ENCODE results near the gene NAIF1. TPM values are rescaled to one million over a fixed set of nuclear protein-coding genes. Genes with fewer than 3 reads are reported as not detected.

The NAIF1 gene
- total and polyA plus RNA-seq, 10 of the 15 experiments (the other 5 are each of a cell fraction or from before 2014, with no cell fraction given): 2.4 to 14.2 (median 7.1) TPM

GRCh38 chr9:128070874-128071273 lies 3.8 kb upstream of the NAIF1 start:
- no peaks in the 10 kb centered on the region for H3K27me3 ChIP-seq (replicated peaks in 1 of 2; ENCODE audit: control insufficient read depth in 2 of 2, insufficient read depth in 2 of 2, low read length in 1 of 2)
- no peak for TF ChIP-seq POLR2AphosphoS5 (IDR thresholded peaks at IDR 0.05; ENCODE audit: low read length)
- 0 out of 2 replicates have a peak, but pooled peaks have one; percentile 7 for TF ChIP-seq NBN (IDR thresholded peaks at IDR 0.05)
- TF ChIP-seq CHD4 (IDR thresholded peaks at IDR 0.05): no peak
- peak; percentile 59; the same call in 1 of the 2 replicates for TF ChIP-seq MLLT1 (IDR thresholded peaks at IDR 0.05)
- ChIA-PET POLR2A (interaction anchor here (0.6 to 1.4 kb wide), 3 partner anchors 46 to 1861 kb away, joined by 3 to 4 read pairs (median 3); no protein-coding TSS in a partner anchor), RAD21 (ENCODE audit: unreplicated experiment) (interaction anchor here (1.6 kb wide), 1 partner anchor 91 kb away, joined by 3 read pairs; no protein-coding TSS in a partner anchor), SMC1A (ENCODE audit: uncharacterized antibody, unreplicated experiment) (interaction anchor here (2.0 to 5.1 kb wide), 2 partner anchors 23 to 37 kb away, joined by 9 to 21 read pairs; no protein-coding TSS in a partner anchor), CTCF (interaction anchor here (3.2 to 5.3 kb wide), 2 partner anchors 13 to 36 kb away, joined by 20 to 33 read pairs; no protein-coding TSS in a partner anchor)
- no peak overlapping the region for H2AFZ ChIP-seq (ENCODE audit: control insufficient read depth, low read depth, low read length)
- intact Hi-C loops (cut with micrococcal nuclease; ENCODE audit: unreplicated experiment): no loop called here
- ATAC-seq (no peak), FAIRE-seq (no peak), DNase-seq (ENCODE audit: low read depth, low spot score) (no peak)
- peak overlapping the region; percentile 40; the same call in 1 of the 2 replicates for H3K4me3 ChIP-seq
- H3K36me3 ChIP-seq (ENCODE audit: control insufficient read depth in 2 of 2, insufficient read depth in 2 of 2, low read length in 1 of 2): no peaks in the 10 kb centered on the region
- peak overlapping the region; percentile 57; the same call in 1 of the 2 replicates for H3K27ac ChIP-seq (ENCODE audit: control insufficient read depth, insufficient read depth)
- peaks cover 31% of the 10 kb centered on the region for H3K4me1 ChIP-seq (ENCODE audit: control insufficient read depth, insufficient read depth, low read length)
- H3K9ac ChIP-seq (ENCODE audit: control insufficient read depth, insufficient read depth, low read length): peak overlapping the region; percentile 7; the same call in 1 of the 2 replicates
- BruUV-seq (replicated peaks): no TSS peak
- peaks cover 76% of the 10 kb centered on the region for H3K79me2 ChIP-seq (ENCODE audit: control insufficient read depth, insufficient read depth, low read length)
- WGBS (ENCODE audit: insufficient coverage, insufficient replicate concordance, low lambda C conversion rate, missing lambda C conversion rate): 81% methylated on average over 7 of the region's 7 CpGs
- no peaks in the 10 kb centered on the region for H4K20me1 ChIP-seq (ENCODE audit: control insufficient read depth, insufficient read depth)
- in situ Hi-C loops (cut with MboI): no loop called here
- H3K9me3 ChIP-seq (replicated peaks; ENCODE audit: control insufficient read depth, insufficient read depth, low read length): no peaks in the 10 kb centered on the region
- H3K4me2 ChIP-seq (ENCODE audit: control insufficient read depth, insufficient read depth): peak overlapping the region; percentile 82
